Left lung (tissue), 14 donors: ENCODE measurements around the gene GPD1L. TPM values are rescaled to one million over a fixed set of nuclear protein-coding genes. Genes with fewer than 3 reads are reported as not detected.
"Not testable (repeated sequence)": the region's sequence is repeated elsewhere in the genome, so short reads cannot be mapped to it uniquely, and the experiment has no call there.

Source experiments
- ATAC-seq: fragments of 200-7000 bp; cut with Tn5 transposase; one replicate; pipeline ENCODE4 v1.9.1; 2020; ENCODE audit warnings: moderate library complexity
- DNase-seq, 4 donors: peaks; one replicate each; pipeline ENCODE4 v3.0.0-alpha.2; 2013 to 2020
- H3K27ac ChIP-seq, 2 donors: fragments of 200-600 bp; sonication (generic) in 1 of 2; one replicate each; pipeline versions ENCODE4 v1.5.0 to v1.8.0; 2020 to 2021
- H3K27me3 ChIP-seq, 2 donors: fragments of 200-600 bp; sonication (generic) in 1 of 2; one replicate each; pipeline versions ENCODE4 v1.5.0 to v1.8.0; 2020 to 2021
- H3K36me3 ChIP-seq, 2 donors: fragments of 200-600 bp; sonication (generic) in 1 of 2; one replicate each; pipeline versions ENCODE4 v1.5.0 to v1.8.0; 2020 to 2021
- H3K4me1 ChIP-seq, 2 donors: fragments of 200-600 bp; one replicate each; pipeline ENCODE4 v1.8.0; 2021
- H3K4me3 ChIP-seq, 2 donors: fragments of 200-600 bp; sonication (generic) in 1 of 2; one replicate each; pipeline versions ENCODE4 v1.5.0 to v1.8.0; 2020 to 2021; ENCODE audit warnings: mild to moderate bottlenecking in 1 of 2
- H3K9me3 ChIP-seq, 2 donors: fragments of 200-600 bp; sonication (generic) in 1 of 2; one replicate each; pipeline versions ENCODE4 v1.5.0 to v1.8.0; 2020 to 2021
- intact Hi-C, 2 donors: fragments of 100-400 bp; cut with DNase I; formaldehyde crosslinking; loops; one replicate each; pipeline versions ENCODE4 v1.11.2 to v1.14.2; 2022
- long read RNA-seq, 12 donors: library from polyadenylated mRNA in 2 of 12; unstranded in 2 of 12; transcript quantifications; one replicate each; pipeline ENCODE4 v2.0.0 and lab custom pipeline, GENCODE V29; 2019 to 2026
- polyA plus RNA-seq, 6 donors: library from polyadenylated mRNA; unstranded; fragments of 120-200 nt; gene quantifications; one replicate each; pipeline ENCODE4 v1.2.1, GENCODE V29; 2013; ENCODE audit not compliant: insufficient read length in 6 of 6
- total RNA-seq, 2 donors: library from RNA; stranded (reverse); fragmentation: NEBNext Ultra II Directional; extraction: Animal tissue kit (Norgen Biotek cat#: 25700); gene quantifications; one replicate each; pipeline ENCODE4 v1.2.1, GENCODE V29; 2021
- TF ChIP-seq, protein P1 (sequence below), 2 donors: fragments of 200-600 bp; sonication (generic) in 1 of 2; IDR thresholded peaks; one replicate each; pipeline versions ENCODE4 v1.5.0 to v1.8.0; 2021; ENCODE audit warnings: antibody characterized with exemption in 2 of 2
- donor health status: DM: no; HTN: yes; CAD: no.
- donor health status: DM: no; HTN: no; CAD: no.

Gene GPD1L
- total RNA-seq: 10 to 100 TPM; 43.6 to 62.4 TPM
- polyA plus RNA-seq: 10 to 100 TPM; 36.0 to 44.5 (median 40.5) TPM
- long read RNA-seq, donor 1, full-length matches to known transcripts: 11 of 11 reads
- long read RNA-seq, donor 1, partial matches to known transcripts: 0 of 11 reads
- long read RNA-seq, donor 1, other reads (novel, unspliced or antisense): 0 of 11 reads
- long read RNA-seq, donor 2, full-length matches to known transcripts: 5 of 5 reads
- long read RNA-seq, donor 2, partial matches to known transcripts: 0 of 5 reads
- long read RNA-seq, donor 2, other reads (novel, unspliced or antisense): 0 of 5 reads
- long read RNA-seq, donor 3, full-length matches to known transcripts: 5 of 5 reads
- long read RNA-seq, donor 3, partial matches to known transcripts: 0 of 5 reads
- long read RNA-seq, donor 3, other reads (novel, unspliced or antisense): 0 of 5 reads
- long read RNA-seq, donor 4: 0 reads
- long read RNA-seq, donor 5, full-length matches to known transcripts: 8 of 8 reads
- long read RNA-seq, donor 5, partial matches to known transcripts: 0 of 8 reads
- long read RNA-seq, donor 5, other reads (novel, unspliced or antisense): 0 of 8 reads
- long read RNA-seq, donor 6, full-length matches to known transcripts: 13 of 13 reads
- long read RNA-seq, donor 6, partial matches to known transcripts: 0 of 13 reads
- long read RNA-seq, donor 6, other reads (novel, unspliced or antisense): 0 of 13 reads
- long read RNA-seq, donor 7, full-length matches to known transcripts: 4 of 4 reads
- long read RNA-seq, donor 7, partial matches to known transcripts: 0 of 4 reads
- long read RNA-seq, donor 7, other reads (novel, unspliced or antisense): 0 of 4 reads
- long read RNA-seq, donor 8, full-length matches to known transcripts: 10 of 18 reads
- long read RNA-seq, donor 8, partial matches to known transcripts: 8 of 18 reads
- long read RNA-seq, donor 8, other reads (novel, unspliced or antisense): 0 of 18 reads
- long read RNA-seq, donor 9: 0 reads
- long read RNA-seq, donor 10: 0 reads
- long read RNA-seq, donor 11, full-length matches to known transcripts: 8 of 8 reads
- long read RNA-seq, donor 11, partial matches to known transcripts: 0 of 8 reads
- long read RNA-seq, donor 11, other reads (novel, unspliced or antisense): 0 of 8 reads
- long read RNA-seq, donor 12, full-length matches to known transcripts: 7 of 22 reads
- long read RNA-seq, donor 12, partial matches to known transcripts: 15 of 22 reads
- long read RNA-seq, donor 12, other reads (novel, unspliced or antisense): 0 of 22 reads

DNA sequence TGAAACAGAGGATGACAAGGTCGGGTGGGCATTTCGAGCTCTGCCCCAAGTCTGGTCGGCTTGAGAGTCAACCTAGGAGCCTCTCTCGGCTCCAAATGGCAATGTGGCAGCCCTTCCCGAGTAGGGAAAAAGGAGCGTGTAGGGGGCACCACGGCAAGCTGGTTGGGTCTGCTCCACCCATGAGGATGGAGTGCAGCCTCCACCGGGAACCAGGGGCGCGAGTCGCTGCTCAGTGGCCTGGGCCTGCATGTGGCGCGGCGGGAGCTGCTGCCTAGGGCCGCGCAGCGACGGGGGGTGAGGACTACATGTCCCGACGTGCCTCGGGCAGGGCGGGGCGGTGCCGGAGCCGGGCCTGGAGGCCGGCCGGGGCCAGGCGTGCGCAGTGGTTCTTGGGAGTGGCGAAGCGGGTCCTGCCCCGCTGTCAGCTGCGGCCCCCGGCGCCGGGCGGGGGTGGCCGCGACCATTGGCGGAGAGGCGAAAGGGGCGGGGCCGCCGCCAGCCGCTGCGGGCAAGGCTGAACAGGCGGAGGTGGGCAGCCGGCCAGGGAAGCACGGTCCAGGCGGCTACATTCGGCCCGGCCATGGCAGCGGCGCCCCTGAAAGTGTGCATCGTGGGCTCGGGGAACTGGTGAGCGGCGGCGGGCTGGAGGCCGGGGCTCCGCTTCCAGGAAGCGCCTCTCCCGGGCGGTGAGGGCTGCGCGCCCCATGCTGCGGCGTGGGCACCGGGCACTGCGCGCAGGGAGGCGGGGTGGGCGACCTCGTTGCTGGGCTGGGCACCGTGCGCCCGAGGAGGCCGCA is at the start of gene GPD1L:
Gene GPD1L (plus strand): TSS at position 489 of the 797 bp plus-strand sequence. CDS start 92 bp downstream, at position 581.
- intact Hi-C loops: no loop called here
- H3K27ac ChIP-seq: peak within 1 kb of the TSS; percentile 82 to 85
- peak within 1 kb of the TSS; percentile 77 to 98 for H3K4me3 ChIP-seq
- peaks cover 20 to 40% of the 10 kb centered on the region in 2 donors for H3K4me1 ChIP-seq
- ATAC-seq: peak; percentile 91
- H3K9me3 ChIP-seq: peaks cover 0 to 18% of the 10 kb centered on the region in 2 donors
- peak; percentile 92 to 99 (median 96) for DNase-seq
- TF ChIP-seq, protein P1, sequence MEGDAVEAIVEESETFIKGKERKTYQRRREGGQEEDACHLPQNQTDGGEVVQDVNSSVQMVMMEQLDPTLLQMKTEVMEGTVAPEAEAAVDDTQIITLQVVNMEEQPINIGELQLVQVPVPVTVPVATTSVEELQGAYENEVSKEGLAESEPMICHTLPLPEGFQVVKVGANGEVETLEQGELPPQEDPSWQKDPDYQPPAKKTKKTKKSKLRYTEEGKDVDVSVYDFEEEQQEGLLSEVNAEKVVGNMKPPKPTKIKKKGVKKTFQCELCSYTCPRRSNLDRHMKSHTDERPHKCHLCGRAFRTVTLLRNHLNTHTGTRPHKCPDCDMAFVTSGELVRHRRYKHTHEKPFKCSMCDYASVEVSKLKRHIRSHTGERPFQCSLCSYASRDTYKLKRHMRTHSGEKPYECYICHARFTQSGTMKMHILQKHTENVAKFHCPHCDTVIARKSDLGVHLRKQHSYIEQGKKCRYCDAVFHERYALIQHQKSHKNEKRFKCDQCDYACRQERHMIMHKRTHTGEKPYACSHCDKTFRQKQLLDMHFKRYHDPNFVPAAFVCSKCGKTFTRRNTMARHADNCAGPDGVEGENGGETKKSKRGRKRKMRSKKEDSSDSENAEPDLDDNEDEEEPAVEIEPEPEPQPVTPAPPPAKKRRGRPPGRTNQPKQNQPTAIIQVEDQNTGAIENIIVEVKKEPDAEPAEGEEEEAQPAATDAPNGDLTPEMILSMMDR (IDR thresholded peaks at IDR 0.05): no peak
- H3K27me3 ChIP-seq: no peaks in the 10 kb centered on the region
- no peaks in the 10 kb centered on the region for H3K36me3 ChIP-seq

DNA sequence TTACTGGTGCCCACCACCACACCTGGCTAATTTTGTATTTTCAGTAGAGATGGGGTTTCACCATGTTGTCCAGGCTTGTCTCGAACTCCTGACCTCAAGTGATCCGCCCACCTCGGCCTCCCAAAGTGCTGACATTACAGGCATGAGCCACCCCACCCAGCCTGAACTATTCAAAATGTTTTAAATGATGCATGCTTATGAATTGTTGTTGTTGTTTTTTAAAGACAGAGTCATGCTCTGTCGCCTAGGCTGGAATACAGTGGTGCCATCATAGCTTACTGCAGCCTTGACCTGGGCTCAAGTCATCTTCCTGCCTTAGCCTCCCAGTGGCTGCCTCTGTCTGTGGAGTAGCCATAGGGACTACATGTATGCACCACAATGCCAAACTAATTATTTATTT is 48.0 kb upstream of the GPD1L start:
- H3K27me3 ChIP-seq, H3K36me3 ChIP-seq, DNase-seq, H3K4me1 ChIP-seq, H3K27ac ChIP-seq, H3K9me3 ChIP-seq, H3K4me3 ChIP-seq, intact Hi-C loops, ATAC-seq: not testable (repeated sequence)

DNA sequence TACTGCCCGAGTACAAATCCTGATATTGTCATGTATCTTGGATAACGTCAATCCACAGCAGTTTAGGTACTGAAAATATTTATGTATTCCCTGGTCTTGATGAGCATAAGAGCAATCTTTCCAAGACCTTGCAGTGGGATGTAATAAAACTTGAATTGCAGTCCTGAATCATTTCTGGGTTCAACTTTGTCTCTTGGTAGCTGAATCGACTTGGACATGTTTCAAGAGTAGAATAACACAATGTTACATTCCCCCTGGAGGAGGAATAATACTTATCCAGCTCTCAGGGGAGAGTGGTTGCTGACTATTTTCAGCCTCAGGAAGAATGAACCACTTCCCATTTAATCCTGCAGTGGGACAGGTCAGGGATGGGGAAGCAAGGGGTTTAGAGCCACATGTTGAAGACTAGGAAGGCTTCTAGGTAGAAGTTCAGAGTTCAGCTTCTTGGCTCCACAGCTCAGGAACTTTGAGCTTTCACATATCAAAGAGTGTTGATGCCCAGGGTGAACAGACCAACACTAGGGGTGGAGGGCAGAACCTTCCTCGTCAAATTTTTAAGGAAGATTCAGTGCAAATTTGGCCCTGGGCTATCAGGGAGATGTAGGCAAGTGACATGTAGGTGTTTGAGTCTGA is 43.4 kb upstream of the GPD1L start:
- ATAC-seq (no peak), DNase-seq (no peak)
- TF ChIP-seq, protein P1 (IDR thresholded peaks at IDR 0.05): no peak
- H3K27me3 ChIP-seq: no peaks in the 10 kb centered on the region
- H3K36me3 ChIP-seq: no peaks in the 10 kb centered on the region
- H3K4me3 ChIP-seq: no peak overlapping the region
- no peaks in the 10 kb centered on the region for H3K9me3 ChIP-seq
- intact Hi-C loops: no loop called here
- H3K4me1 ChIP-seq: no peaks in the 10 kb centered on the region
- no peak overlapping the region for H3K27ac ChIP-seq

DNA sequence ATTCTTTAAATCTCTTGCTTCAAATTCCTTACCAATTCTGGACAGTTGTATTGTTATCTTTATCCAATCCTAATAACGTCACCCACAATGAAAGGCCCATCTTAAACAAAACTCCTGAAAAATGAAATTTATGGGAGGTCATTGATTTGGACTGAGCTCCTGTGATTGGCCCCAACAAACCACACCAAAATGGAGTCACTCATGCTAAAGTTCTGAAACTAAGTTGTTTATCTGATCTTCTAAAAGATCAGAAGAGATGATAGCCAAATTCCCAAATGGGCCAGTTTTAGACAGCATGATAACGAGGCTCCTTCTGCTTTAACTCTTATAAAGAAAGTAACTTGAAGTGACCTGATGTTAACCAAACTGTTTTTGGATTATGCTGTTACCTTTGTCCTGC is 39.7 kb upstream of the GPD1L start:
- intact Hi-C loops: no loop called here
- Histone ChIP-seq H3K27ac (no peak overlapping the region), H3K9me3 (no peaks in the 10 kb centered on the region), H3K4me1 (no peaks in the 10 kb centered on the region), H3K36me3 (no peaks in the 10 kb centered on the region), H3K4me3 (no peak overlapping the region), H3K27me3 (no peaks in the 10 kb centered on the region)
- TF ChIP-seq, protein P1 (IDR thresholded peaks at IDR 0.05): no peak
- ATAC-seq: no peak
- DNase-seq: no peak

DNA sequence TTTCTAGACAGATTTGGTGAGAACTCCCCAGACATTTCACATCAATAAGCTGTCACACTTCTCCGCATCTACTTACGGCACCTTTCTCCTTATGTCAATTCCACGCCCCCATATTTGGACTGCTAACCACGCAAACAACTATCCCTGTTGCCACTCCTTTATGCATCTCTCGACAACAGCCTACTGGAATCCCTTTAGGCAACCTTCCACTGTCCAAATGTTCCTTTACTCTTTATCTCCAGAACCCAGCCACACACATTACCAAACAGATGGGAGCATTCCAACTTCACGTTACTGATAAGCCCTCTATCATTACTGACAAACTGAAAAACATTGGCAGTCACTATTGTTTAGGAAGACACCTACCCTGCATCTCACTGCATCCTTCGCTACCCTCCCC is 32.2 kb upstream of the GPD1L start:
- H3K4me1 ChIP-seq, H3K9me3 ChIP-seq, H3K4me3 ChIP-seq, H3K36me3 ChIP-seq, H3K27ac ChIP-seq, intact Hi-C loops, DNase-seq, H3K27me3 ChIP-seq, ATAC-seq: not testable (repeated sequence)
